GM12892 (cell line): ENCODE results near the gene MACC1.

ENCODE experiments used
- POLR2A ChIP-seq: IDR thresholded peaks from 2 replicates; pipeline ENCODE4 v1.6.1; 2011; ENCODE audit warnings: low read depth, low read length, control low read depth
- POLR2AphosphoS5 ChIP-seq: IDR thresholded peaks from 2 replicates; pipeline ENCODE4 v1.6.1; 2011; ENCODE audit warnings: low read depth, low read length, control low read depth

- TF ChIP-seq POLR2AphosphoS5: no peak
- no peak for TF ChIP-seq POLR2A
Measured at GRCh38 chr7:20131776-20132175, 85.4 kb downstream of the MACC1 start.
